Prostate gland (tissue), 2 donors: ENCODE data around the gene SLC25A26.

ENCODE experiments used
- POLR2A ChIP-seq: fragments of 450-650 bp; IDR thresholded peaks from one replicate; pipeline ENCODE4 v1.6.1; 2016; ENCODE audit warnings: antibody characterized with exemption, mild to moderate bottlenecking
- POLR2AphosphoS5 ChIP-seq: sonication (generic); formaldehyde crosslinking; IDR thresholded peaks from one replicate; pipeline ENCODE4 v1.6.1; 2017; ENCODE audit warnings: antibody characterized with exemption
- TF ChIP-seq, protein P1 (sequence below), 4 experiments: fragments of 200-600 bp in 2 of 4; fragments of 450-650 bp in 2 of 4; sonication (generic) in 2 of 4; IDR thresholded peaks; 1 replicate in 3 of 4; 2 replicates in 1 of 4; pipeline ENCODE4 v1.5.1; 2016 to 2019; ENCODE audit warnings: antibody characterized with exemption in 4 of 4, mild to moderate bottlenecking in 2 of 4, moderate library complexity in 2 of 4

DNA sequence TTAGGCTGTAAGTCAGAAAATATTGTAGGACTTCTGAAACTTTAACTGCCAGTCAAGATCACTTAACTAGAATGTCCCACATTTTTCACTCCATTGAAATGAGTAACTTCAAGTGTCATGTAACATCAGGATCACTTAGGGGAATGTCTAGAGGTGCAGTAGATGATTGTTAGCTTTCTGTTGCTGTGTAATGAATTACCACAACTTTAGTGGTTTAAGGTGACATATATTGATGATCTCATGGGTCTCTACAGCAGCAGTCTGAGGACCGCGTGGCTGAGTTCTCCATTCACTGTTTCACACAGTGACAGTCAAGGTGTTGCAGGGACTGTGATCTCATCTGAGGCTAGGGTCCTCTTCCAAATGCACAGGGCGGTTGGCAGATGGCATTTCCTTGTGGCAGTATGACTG, 82.7 kb downstream of the SLC25A26 start:
- TF ChIP-seq, protein P1, sequence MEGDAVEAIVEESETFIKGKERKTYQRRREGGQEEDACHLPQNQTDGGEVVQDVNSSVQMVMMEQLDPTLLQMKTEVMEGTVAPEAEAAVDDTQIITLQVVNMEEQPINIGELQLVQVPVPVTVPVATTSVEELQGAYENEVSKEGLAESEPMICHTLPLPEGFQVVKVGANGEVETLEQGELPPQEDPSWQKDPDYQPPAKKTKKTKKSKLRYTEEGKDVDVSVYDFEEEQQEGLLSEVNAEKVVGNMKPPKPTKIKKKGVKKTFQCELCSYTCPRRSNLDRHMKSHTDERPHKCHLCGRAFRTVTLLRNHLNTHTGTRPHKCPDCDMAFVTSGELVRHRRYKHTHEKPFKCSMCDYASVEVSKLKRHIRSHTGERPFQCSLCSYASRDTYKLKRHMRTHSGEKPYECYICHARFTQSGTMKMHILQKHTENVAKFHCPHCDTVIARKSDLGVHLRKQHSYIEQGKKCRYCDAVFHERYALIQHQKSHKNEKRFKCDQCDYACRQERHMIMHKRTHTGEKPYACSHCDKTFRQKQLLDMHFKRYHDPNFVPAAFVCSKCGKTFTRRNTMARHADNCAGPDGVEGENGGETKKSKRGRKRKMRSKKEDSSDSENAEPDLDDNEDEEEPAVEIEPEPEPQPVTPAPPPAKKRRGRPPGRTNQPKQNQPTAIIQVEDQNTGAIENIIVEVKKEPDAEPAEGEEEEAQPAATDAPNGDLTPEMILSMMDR (IDR thresholded peaks at IDR 0.05): no peak
- no peak for TF ChIP-seq POLR2A
- TF ChIP-seq POLR2AphosphoS5: no peak
